HG03565 (cell line): ENCODE data around the gene CFAP100.
A peak's percentile ranks its signal among the peaks of the same experiment; 100 is the strongest.

Experiments used
- ATAC-seq: cut with Tn5 transposase; IDR thresholded peaks from one replicate; pipeline ENCODE4 v1.9.1; 2021; ENCODE audit warnings: mild to moderate bottlenecking, moderate library complexity; ENCODE audit not compliant: unreplicated experiment

CFAP100 gene

DNA sequence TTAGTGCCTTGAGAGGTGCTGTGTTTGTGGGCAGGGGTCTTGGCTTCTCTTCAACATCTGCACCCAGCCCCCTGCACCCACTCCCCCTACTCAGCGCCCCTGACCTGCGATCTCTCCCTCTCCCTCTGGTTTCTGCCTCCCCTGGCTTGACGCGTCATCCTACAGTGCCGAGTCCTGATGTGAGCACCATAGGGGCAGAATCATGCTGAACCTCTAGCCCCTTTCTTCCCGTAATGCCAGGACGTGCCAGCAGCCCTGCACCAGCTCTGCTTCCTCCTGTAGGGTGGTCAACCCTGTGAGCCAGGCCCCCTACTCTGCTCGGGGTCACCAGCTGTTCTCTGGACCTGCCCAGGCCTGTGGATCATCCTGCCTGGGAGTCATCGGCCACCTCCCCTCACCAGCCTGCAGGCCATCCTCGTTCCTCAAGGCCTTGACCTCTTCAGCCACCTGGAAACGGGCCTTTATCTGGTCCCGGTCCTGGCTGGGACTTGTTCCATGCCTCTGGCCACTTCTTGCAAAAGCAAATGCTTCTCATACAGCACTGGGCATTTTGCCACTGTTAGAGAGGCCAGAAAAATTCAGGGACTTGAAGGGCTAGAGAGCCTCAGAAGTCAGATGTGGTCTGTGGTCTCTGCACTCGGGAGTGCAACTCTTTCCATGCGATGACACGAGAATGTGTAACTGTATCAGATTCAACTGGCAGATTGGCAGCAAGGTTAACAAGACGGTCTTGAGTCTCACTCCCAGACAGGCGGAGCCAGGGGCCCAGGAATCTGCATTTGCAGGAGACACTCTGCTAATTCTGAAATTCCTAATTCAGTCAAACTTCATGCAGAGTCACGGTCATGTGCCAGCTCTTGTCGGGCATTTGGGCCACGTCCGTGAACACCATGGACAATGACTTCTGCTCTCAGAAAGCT is 20.8 kb upstream of the CFAP100 start:
- ATAC-seq, result no peak

DNA sequence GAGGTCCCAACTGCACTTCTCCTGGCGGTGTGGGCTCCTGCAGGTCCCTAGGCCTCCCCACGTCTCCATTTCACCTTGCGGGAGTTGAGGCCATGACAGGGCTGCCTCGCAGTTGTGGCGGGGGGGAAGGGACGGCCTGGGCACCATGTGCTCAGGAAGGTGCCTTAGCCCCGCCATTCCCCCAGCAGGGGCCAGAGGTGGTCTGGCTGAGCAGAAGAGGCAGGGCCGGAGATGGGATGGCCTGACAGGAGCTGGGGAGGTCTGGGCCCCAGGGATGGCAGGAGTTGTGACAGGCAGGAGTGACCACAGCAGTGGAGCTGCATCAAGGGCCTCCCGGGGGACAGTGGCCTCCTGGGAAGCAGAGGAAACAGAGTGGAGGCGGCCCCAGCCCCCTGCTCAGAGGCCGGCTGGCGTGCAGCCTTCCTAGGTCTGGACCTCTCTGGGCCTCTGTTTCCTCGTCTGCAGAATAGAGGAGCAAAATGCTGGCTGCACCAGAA is 18.8 kb upstream of the CFAP100 start:
- ATAC-seq, result no peak

GRCh38 chr3:126376444-126376843 is 18.3 kb upstream of the CFAP100 start:
- no peak for ATAC-seq

GRCh38 chr3:126377211-126377610 is 17.5 kb upstream of the CFAP100 start:
- ATAC-seq, result no peak

- ATAC-seq, result no peak
Measured at GRCh38 chr3:126378341-126378751, 16.4 kb upstream of the CFAP100 start.

DNA sequence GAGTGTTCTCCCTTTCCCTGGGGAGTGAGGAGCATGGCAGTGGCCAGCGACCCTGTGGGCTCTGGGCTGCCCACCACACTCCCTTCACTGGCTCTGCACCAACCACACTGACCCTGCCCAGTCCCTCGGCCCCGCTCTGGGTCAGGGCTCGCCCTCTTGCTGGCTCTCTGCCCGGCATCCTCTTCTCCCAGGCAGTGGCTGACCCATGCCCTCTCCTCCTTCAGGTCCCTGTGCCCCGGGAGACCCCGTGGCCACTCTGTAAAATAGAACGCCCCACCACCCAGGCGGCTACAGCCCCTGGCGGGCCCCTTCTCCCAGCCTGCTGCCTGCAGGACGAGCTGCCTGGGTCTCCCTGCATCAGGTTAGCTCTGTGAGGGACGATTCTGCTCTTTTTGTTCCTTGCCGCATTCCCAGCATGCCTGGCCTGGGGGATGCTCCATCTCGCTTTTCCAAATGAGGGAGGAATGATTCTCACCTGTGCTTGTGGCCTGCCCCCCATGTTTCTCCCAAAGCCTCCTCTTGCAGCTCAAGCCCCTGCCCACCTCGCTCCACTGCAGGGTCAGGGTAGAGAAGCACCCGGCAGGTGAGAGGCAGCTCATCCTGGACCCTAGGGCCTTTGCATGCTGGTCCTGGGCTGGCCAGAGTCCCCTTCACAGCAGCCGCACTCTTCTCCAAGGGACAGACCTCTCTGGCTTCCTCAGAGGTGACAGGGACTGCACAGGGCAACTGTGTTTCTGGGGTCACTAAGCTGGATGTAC is 14.5 kb upstream of the CFAP100 start:
- no peak for ATAC-seq

GRCh38 chr3:126381966-126382365 is 12.7 kb upstream of the CFAP100 start:
- ATAC-seq, result no peak

- peak; percentile 43 for ATAC-seq
Measured at GRCh38 chr3:126389112-126389793, 5.5 kb upstream of the CFAP100 start.

DNA sequence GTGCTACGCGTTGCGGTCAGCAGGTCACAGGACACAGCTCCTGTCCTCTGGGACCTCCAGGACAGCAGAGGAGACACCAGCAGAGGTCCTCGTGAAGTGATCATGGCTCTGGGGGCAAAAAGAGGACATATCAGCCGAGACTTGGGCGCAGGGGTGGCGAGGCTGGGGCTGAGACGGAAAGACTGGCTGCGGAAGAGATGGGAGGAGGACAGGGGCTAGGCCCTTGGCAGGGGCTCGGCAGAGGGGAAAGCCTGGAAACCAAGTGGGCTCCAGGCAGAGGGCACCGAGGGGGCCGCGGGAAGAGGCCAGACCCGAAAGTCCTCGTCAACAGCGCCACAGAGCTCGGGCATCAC is 4.9 kb upstream of the CFAP100 start:
- no peak for ATAC-seq

DNA sequence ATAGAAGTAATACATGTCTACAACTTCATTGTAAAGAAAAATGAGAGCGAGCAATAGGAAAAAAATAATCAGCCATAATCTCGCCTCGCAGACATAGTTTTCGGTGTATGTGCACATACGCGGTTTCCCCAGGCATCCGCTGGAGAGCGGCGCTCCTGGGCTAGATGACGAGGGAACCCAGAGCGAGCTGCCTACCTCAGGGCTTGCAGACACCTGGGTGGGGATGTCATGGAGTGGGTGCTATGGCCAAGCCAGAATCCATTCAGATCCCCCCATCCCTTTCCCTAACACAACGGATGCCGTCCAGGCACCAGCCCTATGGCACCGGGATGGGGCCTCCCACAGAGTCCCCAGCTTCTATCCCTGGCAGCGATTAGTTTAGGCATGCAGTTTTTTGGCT is 4.5 kb upstream of the CFAP100 start:
- no peak for ATAC-seq

DNA sequence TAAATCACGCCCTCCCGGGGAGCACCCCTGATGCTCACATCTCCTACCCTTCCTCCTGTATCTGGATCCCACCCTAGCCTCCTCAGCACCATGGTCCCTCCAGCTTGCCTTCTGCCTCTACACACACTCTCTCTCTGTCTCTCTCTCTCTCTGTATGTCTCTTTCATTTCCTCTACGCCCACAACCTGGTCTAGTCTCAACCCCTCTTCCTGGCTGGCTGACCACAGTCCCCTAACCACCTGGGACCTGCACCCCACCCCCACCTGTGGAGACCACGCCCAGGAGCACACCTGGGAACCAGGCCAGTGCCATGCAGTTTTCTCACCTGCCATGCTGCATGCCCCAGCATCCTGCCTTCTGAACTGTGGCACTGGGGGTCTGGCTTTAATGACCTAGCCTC is 4.0 kb upstream of the CFAP100 start:
- ATAC-seq, result no peak

- ATAC-seq, result no peak
Measured at GRCh38 chr3:126391631-126392030, 3.1 kb upstream of the CFAP100 start.

DNA sequence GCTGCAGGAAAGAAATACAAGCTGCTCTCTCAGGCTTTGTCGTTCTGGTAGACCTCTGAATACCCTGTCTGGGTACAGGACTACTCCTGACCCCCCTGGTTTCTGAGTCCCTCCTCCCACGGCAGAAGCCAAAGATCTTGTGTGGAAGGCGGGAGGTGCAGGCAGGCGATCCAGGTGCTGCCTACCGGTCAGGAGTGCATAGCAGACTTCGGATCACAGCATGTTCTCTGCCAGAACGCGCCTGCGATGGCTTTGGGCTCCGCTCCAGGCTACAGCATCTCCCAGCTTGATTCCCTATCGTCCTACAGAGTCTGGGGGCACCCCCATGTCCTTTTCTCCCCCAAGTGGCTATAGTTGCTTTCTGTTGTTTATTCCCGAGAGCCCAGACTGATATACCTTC is 2.5 kb upstream of the CFAP100 start:
- no peak for ATAC-seq

- no peak for ATAC-seq
Measured at GRCh38 chr3:126393563-126393962, 1.1 kb upstream of the CFAP100 start.

DNA sequence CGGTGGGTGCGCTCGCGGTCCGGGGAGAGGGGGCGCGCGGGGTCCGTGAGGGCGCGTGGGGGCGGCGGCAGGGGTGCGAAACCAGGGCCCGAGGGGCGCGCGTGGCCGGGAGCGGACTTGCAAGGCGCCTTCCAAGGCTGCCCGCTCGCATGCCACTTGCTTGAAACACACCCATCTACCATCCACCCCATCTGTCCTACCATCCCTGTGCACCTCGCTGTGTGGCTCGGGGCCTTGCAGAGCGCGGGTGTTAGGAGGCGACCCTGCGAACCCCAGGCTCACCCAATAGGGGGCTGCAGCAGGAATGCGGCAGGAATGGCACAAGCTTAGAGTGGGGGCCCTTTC is 240 bp downstream of the CFAP100 start:
- ATAC-seq, result no peak

DNA sequence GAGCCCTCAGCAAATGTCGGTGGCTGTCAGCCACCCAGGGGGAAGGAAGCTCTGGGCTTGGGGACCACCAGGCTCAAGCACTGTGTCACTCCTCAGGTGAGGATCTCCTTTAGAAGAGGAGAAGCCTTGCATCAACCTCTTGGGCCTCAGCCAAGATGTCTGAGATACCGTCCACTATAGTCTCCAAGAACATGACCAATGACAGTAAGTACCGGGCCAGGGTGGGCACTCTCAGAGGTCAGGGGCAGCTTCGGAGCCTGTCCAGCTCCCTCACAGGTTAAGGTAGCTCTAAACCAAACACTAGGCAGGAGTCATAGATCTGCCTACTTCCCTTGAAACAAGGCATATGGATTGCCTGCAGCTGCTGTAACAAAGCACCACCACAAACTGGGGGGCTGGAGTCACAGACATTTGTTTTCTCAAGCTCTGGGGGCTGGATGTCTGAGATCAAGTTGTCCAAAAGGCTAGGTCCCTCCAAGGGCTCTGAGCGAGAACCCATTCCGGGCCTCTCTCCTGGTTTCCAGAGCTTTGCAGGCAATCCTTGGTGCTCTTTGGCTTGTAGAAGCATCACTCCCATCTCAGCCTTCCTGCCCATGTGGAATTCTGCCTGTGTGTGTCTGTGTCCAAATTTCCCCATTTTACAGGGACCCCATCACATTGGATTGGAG is 1.3 kb downstream of the CFAP100 start:
- ATAC-seq, result no peak

GRCh38 chr3:126396536-126396935 is 1.8 kb downstream of the CFAP100 start:
- ATAC-seq, result no peak

DNA sequence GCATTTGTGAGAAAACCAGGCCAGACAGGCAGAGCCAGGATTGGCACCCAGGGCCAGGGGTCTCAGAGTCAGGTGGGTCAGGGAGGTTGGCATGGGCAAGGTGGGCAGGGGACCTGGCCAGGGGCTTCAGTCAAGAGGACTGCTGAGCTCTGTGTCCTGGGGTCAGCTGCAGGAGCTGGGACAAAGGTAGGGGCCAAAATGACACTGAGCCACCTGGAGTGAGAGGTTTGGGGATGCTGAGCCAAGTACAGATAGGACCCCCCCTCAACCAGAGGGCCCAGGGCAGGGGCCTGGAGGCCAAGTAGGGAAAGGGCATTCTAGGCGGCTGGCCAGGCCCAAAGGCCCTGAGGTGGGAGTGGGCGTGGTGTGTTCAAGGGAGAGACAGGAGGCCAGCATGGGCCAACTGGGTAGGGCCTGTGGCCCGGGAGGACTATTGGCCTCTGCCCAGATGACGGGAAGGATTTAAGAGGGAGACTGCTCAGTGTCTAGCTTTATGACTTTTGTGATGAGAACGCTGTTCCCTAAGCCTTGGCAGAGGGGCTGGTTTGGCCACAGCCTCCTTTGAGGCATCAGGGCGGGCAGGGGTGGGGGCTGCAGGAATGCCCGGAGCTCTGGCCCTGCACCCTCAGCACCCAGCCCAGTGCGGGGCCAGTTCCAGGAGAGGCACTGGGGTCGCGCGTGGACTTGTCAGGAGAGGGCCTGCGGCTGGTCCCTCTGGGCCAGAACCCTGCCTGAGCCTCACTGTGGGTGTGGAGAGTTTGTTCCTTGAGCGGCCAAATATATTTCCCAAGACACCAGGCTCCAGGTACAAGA is 3.1 kb downstream of the CFAP100 start:
- no peak for ATAC-seq

- ATAC-seq, result no peak
Measured at GRCh38 chr3:126398423-126399350, 4.0 kb downstream of the CFAP100 start.
